Fibroblast of mammary gland (primary cell): ENCODE data around the gene COL23A1.

Source experiments
- DNase-seq: peaks from one replicate; pipeline ENCODE4 v3.0.0-alpha.2; 2010; ENCODE audit warnings: low read depth
- H3K4me3 ChIP-seq: 2 replicates; pipeline ENCODE4 v1.5.1; 2011; ENCODE audit warnings: low read depth, mild to moderate bottlenecking, low read length, moderate library complexity; ENCODE audit not compliant: control insufficient read depth
- CTCF ChIP-seq: conservative IDR thresholded peaks from 2 replicates; pipeline ENCODE4 v1.5.1; 2011; ENCODE audit warnings: low read depth, low read length, inconsistent platforms; ENCODE audit not compliant: control insufficient read depth, insufficient read depth

The COL23A1 gene

GRCh38 chr5:178246624-178247279 is 343.4 kb downstream of the COL23A1 start:
- no peak for TF ChIP-seq CTCF

DNA sequence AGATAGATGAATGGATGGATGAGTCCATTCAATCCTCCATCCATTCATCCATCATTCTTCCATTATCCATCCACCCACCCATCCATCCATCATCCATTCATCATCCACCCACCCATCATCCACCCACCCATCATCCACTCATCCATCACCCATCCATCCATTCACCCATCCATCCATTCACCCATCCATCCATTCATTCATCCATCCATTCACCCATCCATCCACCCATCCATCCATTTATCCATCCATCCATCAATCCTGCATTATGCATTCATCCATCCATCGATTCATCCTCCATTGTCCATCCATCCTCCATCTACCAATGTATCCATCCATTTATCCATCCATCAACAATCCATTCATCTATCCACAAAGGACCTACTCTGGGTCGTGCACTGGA is 344.8 kb downstream of the COL23A1 start:
- no peak for DNase-seq
- no peak overlapping the region for H3K4me3 ChIP-seq
- TF ChIP-seq CTCF, result no peak

More at GRCh38 chr5:178246624-178247279, 343.4 kb downstream of the COL23A1 start:
- DNase-seq, result no peak
- H3K4me3 ChIP-seq, result no peak overlapping the region

DNA sequence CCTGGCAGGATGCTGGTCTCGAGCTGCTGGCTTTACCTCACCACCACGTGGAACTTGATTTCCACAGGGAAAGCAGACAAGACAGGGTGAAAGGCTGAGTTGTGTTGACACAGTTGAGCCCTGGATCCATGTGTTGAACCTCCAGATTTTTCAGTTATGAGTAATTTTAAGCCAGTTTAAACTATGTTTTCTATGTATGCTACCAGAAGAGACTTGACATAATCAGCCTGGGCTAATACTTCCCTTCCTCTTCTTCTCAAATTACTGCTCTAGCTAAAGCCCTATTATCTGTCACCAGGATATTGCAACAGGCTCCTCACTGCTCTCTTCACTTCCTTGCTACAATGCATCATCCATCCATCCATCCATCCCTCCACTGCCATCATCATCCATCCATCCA is 345.6 kb downstream of the COL23A1 start:
- H3K4me3 ChIP-seq, result no peak overlapping the region
- peak; percentile 28 for DNase-seq
- TF ChIP-seq CTCF, result no peak

GRCh38 chr5:178242416-178242815 is 347.8 kb downstream of the COL23A1 start:
- DNase-seq, result no peak
- H3K4me3 ChIP-seq, result no peak overlapping the region
- no peak for TF ChIP-seq CTCF

- H3K4me3 ChIP-seq, result no peak overlapping the region
- no peak for DNase-seq
- no peak for TF ChIP-seq CTCF
Measured at GRCh38 chr5:178241688-178242231, 348.4 kb downstream of the COL23A1 start.

DNA sequence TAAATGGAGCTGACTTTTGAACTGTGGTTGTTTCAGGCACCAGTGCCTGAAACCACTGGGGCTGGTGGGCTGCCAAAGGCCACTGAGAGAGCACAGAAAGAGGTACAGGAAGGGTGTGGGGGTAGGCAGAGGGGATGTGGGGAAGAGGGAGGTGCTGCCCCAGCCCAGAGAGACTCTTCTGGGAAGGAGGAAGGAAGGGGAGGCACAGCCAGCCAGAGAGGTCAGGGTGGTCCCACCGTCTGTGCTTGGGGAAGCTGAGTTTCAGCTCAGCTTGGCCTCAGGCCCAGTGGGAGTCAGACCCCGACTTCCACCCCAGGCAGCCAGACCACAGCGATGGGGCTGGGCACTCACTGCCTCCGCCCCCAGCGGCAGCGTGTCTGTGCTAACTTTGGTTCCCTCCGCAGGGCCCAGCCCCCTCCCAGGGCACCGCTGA is 348.9 kb downstream of the COL23A1 start:
- DNase-seq, result no peak
- TF ChIP-seq CTCF, result no peak
- no peak overlapping the region for H3K4me3 ChIP-seq
